GM18526 (cell line): ENCODE data around the gene TAS1R1.

Source experiments
- POLR2A ChIP-seq: IDR thresholded peaks from 3 replicates; pipeline ENCODE4 v1.6.1; 2011; ENCODE audit not compliant: insufficient read length; ENCODE audit errors: extremely low read depth

The TAS1R1 gene

GRCh38 chr1:6601923-6602668, 47.0 kb downstream of the TAS1R1 start:
- no peak for TF ChIP-seq POLR2A

DNA sequence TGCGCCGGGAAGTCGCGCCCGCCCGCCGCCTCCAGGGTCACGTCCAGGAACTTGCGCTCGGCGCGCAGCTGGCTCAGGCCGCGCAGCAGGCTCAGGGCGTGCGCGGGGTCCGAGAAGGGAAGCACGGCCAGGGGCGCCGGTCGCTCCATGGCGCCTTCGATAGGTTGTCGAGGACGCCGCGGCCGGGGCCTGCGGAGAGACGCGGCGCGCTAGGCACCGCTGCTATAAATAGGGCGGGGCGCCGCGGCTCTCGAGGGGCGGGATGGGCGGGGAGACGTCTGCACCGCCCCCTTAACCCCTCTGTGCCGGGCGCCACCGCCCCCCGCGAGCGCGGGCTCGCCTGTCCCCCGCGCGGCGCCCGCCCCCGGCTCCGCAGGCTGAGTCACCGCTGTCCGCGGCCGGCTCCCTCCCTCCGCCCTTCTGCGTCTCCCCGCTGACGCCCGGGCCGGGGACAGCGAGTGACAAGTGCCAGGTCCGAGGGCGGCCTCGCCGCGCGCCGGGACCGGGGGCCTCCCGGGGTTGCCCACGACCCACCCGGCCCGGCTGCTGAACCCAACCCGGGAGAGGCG, 47.6 kb downstream of the TAS1R1 start, which contains the start of gene KLHL21:
Gene KLHL21 (minus strand): TSS at position 201 of the 569 bp plus-strand sequence. CDS start 52 bp downstream, at position 149.
- TF ChIP-seq POLR2A: peak; percentile 94

DNA sequence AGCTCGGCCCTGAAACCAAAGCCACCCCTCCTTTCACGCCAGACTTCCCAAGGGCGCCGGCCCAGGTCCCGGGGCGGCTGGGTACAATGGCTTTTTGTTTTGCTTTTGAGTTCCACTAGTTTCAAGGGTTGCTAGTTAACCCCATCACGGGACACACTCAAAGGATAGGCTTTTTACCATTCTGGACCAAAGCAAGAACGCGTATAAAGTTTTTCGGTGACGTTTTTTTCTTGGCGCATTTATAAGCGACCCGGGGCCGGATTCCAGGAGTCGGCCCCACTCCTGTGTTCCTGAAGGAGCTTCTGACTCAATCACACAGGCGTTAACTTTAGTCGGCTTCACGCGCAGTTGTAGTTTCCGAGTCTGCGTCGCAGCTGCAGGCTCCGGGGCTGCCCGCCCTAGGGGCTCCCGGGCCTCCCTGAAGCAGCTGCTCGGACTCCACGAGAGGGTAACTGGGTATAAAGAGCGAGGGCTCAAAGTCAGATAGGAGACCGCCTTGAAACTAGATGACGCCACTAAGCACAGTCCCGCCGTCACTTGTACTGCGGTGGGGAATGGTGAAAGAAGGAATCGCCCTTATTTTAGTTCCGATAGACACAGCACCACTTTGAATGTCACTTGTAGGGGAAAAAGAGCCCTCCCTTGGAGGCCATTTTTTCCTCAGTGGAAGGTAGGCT, 48.3 kb downstream of the TAS1R1 start:
- peak; percentile 49 for TF ChIP-seq POLR2A

DNA sequence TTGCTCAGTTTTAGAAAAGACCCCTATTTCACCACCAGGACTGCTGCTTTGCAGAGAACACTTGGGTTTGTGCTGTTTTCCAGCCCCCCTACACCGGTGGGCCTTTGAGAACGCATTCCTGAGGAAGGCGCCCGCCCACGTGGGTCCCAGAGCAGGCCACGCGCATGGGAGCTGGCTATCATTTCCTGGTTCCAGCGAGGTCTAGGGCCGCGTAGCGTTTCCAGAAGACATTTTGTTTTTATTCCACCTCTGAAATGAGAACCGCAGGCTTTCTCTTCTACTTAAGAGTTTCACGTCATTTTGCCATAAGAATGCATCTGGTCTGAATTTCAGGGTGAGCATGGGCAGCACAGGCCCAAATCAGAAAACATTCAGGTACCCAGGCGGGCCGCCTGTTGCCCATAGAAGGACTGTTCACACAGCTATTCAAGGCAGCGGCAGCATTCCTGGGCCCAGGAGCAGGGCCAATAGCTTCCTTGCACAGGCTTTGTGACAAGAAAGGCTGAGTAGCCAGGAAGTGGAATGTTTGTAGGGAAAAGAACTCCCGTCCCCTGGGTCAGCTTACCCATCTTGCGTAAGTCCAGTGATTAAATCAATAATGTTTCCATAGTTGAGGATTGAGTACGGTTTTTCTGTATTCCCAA, 48.9 kb downstream of the TAS1R1 start:
- TF ChIP-seq POLR2A: no peak

DNA sequence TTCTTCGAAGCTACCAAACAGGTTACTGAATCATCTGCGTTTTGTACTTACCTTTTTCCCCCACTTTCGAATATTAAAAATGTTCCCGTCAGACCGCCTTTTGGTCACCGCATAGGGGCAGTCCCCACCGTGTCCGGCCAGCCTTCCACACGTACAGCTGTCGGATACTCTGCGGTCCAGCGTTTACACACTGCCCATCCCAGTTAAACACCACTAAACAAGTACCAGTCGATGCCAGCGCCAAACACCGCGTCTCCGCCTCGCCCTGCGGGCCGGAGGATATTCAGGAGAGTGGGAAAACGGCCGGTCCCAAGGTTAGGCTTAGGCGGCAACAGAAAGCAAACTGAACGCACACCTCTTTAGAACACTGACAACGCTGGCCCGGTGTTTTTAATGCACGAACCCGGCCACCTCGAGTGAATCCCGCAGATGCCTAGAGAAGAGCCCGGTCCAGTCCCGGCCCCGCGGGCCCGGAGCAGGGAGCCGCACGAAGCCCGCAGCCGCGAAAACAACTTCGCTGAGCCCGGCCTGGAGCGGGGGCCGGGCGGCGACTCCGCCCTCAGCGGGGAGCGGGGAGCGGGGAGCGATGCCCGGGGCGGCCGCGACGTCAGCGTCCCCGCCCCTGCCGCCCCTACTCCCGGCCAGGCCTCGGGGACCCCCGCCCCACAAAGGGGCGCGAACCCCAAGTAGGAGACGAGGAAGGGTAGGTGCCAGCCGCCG, 57.7 kb downstream of the TAS1R1 start:
- no peak for TF ChIP-seq POLR2A

DNA sequence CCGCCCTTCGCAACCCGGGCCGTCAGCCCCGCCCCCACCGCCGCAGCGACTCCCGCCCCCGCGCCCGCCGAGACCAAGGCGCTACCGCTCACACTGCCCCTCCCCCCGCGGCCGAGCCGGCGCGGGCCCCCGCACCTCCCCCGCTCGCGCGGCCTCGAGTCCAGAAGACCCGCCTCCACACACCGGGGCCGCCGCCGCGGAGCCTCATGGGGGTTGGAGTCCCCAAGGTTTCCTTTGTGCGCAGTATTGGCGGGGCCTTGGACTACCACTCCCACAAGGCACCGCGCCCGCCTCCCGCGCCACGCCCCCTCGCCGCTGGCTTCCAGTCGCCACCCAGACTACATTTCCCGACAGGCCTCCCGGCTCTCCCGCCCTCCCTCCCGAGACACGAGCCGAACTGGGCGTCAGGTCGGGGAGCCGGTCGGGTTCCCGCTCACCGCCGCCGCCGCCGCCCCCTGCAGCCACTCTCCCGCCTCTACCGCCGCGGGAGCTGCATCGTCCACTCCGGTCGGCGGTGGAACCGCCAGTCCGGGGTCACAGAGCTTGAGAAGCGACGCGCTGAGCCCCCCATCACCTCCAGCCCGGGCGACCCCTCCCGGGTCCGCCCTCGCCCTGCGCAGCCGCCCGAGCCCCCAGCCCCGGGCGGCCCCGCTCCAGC, 58.4 kb downstream of the TAS1R1 start, which contains the start of gene PHF13:
Gene PHF13 (plus strand): TSS at position 371 of the 658 bp plus-strand sequence. CDS start 336 bp downstream, outside the sequence.
- peak; percentile 36 for TF ChIP-seq POLR2A

DNA sequence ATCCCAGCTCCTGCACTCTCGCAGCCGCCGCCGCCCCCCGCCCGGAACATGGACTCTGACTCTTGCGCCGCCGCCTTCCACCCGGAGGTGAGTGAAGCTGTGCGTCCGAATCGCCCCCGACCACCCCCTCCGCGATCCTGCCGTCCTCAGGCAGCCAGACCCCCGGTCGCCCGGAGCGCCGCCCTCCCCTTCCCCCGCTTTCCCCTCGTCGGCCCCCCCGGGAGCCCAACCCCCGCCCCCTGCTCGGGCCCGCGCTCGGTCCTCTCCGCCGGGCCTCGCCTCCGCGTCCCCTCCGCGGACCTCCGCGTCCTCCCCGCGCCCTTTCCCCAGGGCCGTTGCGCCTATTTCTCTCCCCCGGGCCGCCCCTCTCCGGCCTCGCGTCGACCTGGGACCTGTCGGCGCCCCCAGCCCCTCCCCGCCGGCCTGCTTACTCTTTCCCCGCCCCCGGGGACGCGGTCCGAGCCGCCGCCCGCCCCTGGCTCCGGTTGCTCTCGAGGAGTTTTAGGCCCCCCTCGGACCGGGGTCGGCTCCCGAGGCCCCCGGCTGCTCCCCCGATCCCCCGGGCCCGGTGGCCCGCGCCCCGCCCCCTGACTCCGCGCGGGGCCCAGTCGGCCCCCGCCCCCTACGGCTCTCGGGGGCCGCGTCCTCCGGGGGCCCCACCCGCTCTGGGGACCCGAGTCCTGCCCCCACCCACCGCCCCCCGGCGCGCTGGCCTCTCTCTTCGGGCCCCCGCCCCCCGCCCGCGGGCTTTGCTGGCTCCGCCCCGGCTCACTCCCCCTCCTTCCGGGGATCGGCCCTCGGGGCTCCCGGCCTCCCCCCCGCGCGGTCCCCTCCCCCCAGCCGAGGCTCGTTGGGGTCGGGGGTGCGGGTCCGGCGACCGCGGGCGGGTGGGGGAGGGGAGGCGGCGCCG, 59.2 kb downstream of the TAS1R1 start:
- TF ChIP-seq POLR2A: peak; percentile 12

GRCh38 chr1:6614929-6615785, 60.0 kb downstream of the TAS1R1 start:
- TF ChIP-seq POLR2A: no peak

GRCh38 chr1:6619045-6619444, 63.9 kb downstream of the TAS1R1 start:
- no peak for TF ChIP-seq POLR2A

GRCh38 chr1:6621429-6622391, 66.6 kb downstream of the TAS1R1 start:
- no peak for TF ChIP-seq POLR2A

DNA sequence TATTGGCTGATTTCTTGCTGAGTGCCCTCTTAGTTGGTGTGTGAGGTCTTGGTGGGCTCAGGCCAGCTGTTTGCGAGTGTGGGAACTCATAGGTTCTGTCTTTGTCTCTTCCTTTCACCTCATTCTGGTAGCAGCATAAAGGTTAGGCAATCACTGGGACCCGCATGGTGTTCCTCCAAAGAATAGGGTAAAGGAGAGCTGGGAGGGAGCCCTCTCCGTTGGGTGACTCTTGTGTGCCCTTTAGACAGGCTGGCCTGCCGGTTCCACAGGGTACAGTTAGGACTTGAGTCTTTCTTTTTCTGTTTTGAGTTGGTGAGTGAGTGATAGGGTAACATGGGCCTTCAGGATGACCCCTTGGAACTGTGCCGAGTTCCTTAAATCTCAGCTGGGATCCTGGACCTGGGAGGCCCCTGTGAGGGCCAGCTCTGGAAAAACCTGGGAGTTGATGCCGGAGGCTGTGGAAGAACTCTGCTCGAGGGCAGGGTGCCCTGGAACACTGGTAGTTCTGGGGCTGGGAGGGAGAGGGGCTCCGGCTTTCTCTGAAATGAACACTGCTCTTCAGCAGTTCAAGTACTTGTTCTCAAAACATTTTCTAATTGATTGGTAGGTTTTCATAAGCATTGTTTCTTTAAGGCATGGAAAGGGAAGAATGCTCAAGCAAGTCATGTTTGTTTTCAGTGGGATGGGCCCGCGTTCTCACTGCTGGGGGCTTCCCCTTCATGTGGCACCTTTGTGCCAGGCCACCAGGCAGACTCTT, 67.5 kb downstream of the TAS1R1 start:
- no peak for TF ChIP-seq POLR2A
